Measurements from ENCODE around the gene PSEN2. TPM values are rescaled to one million over a fixed set of nuclear protein-coding genes. Genes with fewer than 3 reads are reported as not detected.

The PSEN2 gene
- total and polyA plus RNA-seq, 2 of the 8 experiments (the other 6 are each of a cell fraction or from before 2014, with no cell fraction given), result 22.9 to 29.0 TPM

DNA sequence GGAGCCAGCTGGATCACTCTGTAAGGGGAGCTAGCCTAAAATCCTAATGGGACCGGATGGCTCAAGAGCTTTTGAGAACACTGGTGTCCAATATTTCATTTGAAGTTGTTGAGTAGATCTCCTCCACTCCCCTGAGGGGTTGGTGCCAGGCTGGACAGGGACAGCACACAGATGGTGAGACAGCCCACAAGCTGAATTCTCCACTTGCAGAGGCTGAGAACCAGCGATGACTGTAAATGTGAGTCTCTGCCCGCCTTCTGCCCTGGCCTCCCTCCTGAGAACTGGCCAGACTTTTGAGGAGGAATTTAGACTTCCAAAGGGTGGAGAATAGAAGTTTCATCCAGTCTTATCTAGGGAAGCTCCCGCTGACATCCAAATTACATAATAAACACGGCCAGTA, 49.2 kb downstream of the PSEN2 start (continued):
- TF ChIP-seq, protein P1, sequence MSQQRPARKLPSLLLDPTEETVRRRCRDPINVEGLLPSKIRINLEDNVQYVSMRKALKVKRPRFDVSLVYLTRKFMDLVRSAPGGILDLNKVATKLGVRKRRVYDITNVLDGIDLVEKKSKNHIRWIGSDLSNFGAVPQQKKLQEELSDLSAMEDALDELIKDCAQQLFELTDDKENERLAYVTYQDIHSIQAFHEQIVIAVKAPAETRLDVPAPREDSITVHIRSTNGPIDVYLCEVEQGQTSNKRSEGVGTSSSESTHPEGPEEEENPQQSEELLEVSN (IDR thresholded peaks at IDR 0.05), result no peak
- no peak for TF ChIP-seq SP4 (IDR thresholded peaks at IDR 0.05; ENCODE audit: low read length)
- TF ChIP-seq POLR2AphosphoS5 (IDR thresholded peaks at IDR 0.05; ENCODE audit: low read depth, low read length), result no peak
- no peak for TF ChIP-seq SIRT6 (IDR thresholded peaks at IDR 0.05; ENCODE audit: low read length)
